NCI-H1417 treated with DMSO at 0.1 percent for 48 hours (cell line): ENCODE measurements around the gene SENP1.
"Not testable (repeated sequence)": the region's sequence is repeated elsewhere in the genome, so short reads cannot be mapped to it uniquely, and the experiment has no call there.

Experiments used
- DNase-seq: peaks from one replicate; lab custom pipeline; 2025; lab: John Stamatoyannopoulos, UW

Gene SENP1

GRCh38 chr12:48105867-48106680, at the start of gene SENP1:
SENP1 (minus strand) TSS chr12:48106079; CDS start chr12:48101472, 4,607 bp downstream.
- peak; percentile 90 for DNase-seq

DNA sequence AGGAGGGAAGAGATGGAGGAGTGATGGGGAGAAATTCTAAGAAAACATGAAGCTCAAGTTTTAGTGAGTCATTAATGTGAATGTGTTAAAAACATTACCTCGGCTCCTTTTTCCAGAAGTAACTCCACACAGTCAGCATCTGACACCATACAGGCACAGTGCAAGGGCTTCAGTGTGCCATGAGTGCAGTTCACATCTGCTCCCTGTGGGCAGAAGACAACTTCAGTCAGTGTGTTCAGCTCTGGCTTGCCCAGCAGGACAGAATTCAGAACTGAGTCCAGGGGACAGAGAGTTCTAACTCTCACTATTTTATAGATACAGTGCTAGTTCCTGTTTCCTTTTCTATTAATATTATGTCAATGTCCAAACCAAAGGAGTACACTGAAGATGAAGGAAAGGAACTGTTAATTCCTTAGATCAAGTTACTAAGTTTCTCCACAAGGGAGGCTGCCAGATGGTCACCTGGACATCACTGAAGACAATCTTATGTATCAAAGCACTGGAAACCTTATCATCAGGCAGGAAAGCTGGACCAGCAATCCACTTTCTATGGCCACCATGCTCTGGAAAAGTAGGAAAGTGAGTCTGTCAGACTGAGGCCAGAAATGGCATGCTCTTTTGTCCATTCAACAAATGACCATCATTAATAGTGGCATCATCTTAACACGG, 45.4 kb upstream of the SENP1 start:
- DNase-seq: no peak

- DNase-seq: no peak
These were observed 40.1 kb upstream of the SENP1 start for GRCh38 chr12:48145981-48146380.

- no peak for DNase-seq
These were observed 38.0 kb upstream of the SENP1 start for GRCh38 chr12:48143898-48144297.

GRCh38 chr12:48142818-48143674, 37.2 kb upstream of the SENP1 start:
- no peak for DNase-seq

DNA sequence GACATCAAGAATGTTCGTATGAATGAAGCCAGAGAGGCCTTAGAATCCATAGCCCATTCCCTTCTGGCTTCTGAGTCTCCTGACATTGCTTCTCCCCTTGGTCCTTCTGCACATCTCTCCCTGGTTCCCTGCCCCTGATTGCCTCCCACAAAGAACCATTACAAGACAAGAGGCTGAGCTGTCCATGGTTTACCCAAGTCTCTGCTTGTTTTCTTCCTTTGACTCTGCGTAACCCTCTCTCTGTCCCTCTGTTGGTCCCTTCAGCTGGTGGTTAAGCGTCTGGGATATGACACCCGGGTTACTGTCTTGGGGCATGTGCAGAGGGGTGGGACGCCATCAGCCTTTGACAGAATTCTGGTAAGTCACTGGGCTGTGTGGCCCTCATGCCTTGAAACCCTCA, 29.1 kb upstream of the SENP1 start:
- no peak for DNase-seq

DNA sequence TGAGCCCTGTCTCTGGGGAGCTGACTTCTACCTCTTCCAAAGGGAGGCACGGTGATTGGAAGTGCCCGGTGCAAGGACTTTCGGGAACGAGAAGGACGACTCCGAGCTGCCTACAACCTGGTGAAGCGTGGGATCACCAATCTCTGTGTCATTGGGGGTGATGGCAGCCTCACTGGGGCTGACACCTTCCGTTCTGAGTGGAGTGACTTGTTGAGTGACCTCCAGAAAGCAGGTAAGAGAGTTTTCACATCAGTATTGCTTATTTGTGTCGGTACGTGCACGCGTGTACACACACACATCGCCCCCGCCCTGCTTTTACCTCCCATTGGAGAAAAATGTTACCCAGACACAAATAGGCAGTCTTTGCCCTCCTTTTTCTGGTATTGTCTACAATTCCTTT, 26.9 kb upstream of the SENP1 start:
- DNase-seq: no peak

GRCh38 chr12:48131517-48131916, 25.6 kb upstream of the SENP1 start:
- no peak for DNase-seq

- no peak for DNase-seq
These were observed 23.5 kb upstream of the SENP1 start for GRCh38 chr12:48129376-48129775.

DNA sequence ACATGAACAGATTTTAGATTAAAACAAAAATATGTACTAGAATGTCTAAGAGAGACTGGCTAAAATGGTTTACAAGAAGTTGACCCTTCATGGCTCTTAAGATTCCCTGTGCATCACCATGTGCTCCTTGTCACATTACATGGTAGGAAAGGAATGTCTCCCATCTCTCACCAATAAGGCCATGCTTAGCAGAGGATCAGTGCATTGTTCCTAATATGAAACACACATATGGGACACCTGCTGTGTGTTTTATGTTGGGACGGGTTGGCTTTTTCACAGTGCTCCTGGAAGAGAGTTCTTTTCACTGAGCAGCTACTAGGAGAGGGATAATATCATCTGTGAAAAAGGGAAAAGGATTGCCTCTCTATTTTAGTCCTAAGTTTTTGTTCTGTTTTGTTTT, 22.9 kb upstream of the SENP1 start:
- DNase-seq: no peak

DNA sequence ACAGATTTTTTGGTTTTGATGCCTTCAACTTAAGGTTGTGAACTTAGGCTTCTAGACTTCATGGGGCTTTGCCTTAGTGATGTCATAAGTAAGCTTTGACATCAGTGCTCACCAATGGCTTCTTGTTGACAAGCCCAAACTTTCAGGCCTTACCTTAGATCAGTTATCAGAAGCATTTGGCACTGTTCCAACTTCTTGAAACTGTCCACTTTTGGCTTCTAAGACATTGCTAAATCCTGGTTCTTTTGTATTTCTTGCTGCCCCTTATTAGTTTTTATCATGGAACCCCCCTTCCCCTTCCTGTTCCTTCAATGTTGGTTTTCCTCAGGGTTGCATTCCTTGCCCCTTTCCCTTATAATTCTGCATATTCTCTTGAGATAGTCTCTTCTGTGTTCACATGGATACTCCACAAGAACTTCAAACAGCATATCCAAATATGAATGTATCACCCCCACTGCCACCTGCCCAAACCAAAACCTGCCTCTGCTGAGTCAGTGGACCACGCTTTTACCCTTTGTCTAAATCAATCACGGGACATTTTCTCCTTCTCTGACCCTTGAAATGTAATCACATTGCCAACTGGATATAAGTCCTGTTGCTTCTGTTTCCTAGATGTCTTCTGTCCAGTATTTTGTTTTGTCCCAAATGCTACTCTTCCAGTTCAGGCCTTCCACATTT, 21.2 kb upstream of the SENP1 start:
- DNase-seq: no peak

GRCh38 chr12:48125985-48126384, 20.1 kb upstream of the SENP1 start:
- DNase-seq: no peak

GRCh38 chr12:48125542-48125941, 19.7 kb upstream of the SENP1 start:
- DNase-seq: not testable (repeated sequence)

DNA sequence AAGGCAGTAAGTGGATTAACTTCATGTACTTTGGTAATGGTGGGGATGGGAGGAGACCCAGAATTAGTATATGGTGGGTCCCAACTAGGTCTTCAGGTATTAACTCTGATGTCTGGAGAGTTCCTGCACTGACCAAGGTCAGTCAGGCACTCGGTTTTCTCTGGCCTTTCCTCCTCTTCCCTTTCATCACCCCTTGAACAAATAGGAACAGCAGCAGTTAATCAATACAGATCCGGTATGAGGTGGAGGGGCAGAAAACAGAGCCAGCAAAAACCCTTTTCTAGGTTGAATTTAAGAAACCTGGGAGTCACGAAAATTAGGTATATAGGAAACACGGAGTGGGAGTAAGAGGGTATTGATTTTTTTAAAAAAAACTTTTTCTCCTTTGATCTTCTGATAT, 17.3 kb upstream of the SENP1 start:
- DNase-seq: no peak

DNA sequence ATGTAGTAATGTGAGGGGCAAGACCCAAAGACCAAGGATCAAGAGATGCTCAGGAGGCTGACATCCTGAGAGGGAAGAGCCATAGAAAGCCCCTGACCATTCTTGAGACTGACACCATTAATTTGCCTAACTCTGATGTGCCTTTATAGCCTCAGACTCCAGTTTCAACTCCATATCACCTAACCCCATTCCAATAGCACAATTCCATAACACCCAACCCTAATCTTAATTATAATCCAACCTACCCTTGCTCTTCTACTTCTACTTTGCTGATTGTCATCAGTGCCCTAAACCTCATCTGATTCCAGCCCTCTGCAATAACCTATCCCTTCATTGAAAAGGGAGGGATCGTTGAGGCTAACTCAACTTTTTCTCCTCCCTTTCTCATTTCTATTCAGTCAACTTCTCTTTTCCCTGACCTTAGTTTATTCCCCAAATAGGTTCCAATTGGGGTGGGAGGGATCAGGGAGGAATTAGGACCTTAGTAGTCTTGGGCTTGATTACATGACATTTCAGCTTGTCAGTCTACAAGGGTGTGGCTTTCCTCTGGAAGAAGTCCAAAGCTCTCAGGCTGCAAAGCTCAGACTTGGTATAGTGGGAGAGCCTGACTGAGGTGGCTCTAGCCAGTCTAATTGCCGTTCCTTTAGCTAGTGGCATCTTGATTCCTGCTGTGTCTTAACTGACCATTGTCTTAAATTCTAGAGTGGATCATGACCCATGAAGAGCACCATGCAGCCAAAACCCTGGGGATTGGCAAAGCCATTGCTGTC, 16.4 kb upstream of the SENP1 start:
- DNase-seq: no peak

DNA sequence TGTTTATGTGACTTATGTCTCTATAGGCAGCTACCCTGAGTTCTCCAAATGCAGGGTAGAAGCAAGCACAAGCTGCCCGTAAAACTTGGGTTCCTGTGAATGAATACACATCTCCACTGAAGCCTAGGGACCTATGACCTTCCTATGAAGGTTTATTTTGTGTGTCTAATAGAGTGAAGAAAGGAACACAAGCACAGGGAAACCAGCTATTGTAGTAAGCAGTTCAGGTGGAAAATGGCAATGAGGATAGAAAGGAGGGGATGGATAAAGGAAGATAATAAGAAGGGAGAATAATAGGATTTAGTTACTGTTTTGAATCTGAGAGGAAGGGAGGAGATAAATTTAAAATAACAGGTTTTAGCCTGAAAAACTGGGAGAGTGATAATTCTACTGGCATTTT, 15.6 kb upstream of the SENP1 start:
- DNase-seq: no peak

DNA sequence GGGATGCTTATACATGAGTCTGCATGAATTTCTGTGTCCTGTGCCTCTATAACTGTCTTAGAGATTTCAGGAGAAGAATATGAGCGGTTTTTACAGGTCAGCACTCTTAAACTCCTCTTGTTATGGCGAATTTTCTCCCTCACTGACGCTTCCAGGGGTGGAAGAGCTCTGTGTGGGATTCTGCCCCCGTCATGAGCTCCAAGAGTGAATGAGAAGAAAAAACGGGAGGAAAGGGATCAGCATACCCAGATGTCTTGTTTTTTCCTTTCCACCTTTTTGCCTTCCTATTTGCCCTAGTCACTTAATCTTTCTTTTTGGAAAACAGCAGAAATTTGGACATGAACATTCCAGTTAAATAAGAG, 13.9 kb upstream of the SENP1 start:
- DNase-seq: no peak

DNA sequence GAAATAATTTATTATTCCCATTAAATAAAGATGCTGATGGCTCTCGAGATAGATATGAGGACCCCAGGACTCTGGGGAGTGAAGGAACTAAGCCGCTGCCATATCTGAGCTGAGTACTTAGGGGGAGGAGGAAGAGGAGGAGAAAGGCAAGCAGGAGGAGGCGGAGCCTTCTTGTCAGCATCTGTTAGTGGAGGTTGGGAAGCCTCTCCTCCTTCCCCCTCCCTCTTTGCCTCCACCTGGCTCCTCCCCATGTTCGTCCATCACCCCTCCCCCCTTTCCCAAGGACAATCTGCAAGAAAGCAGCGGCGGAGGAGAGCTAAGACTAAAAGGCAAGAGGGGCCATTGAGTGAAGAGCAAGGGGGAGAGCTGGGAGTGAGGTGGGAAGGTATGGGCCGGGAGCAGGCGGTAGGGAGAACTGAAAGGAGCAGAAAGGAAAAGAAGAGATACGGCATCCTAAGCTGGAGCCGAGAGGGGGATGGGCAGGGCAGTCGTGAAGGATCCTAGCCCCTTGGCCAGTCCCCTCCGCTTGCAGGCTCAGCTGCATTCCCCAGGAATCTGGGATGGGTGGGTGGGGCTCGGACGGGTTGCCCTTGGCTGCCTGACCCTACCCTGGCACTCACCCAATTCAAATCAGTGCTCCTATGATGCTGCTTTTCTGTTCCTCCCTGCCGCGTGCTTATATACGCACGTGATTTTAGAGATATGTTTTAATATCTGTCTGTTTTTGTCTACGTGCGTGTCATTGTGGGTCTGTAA, 13.4 kb upstream of the SENP1 start, which contains the start of gene PFKM:
Gene PFKM, plus strand, starts transcription at position 287 of the 756 bp plus-strand sequence. CDS start 3,411 bp downstream, outside the sequence.
- peak; percentile 52 for DNase-seq

DNA sequence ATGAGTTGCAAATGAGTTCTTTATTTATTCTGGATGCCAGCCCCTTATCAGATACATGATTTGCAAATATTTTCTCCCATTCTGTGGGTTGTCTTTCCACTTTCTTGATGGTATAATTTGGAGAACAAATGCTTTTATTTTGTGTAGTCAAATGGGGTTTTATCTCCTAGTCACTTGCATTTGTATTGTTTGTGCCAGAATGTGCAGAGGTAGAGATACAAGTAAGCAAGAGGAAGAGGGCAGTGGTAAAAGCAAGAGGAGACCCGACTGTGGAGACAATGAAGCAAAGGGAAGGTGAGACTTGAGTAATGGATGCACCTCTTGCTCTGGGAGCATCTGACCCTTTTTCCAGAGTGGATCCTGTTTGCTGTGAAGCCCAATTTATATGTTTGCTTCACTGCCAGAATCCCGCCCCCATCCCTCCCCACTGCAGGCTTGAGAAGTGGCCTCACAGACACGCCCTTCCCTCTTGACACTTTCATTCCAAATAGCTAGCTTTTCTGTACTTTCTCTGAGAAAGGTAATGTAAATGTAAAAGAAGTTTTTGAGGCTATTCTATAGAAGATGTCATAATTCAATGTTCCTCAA, 12.5 kb upstream of the SENP1 start:
- no peak for DNase-seq

DNA sequence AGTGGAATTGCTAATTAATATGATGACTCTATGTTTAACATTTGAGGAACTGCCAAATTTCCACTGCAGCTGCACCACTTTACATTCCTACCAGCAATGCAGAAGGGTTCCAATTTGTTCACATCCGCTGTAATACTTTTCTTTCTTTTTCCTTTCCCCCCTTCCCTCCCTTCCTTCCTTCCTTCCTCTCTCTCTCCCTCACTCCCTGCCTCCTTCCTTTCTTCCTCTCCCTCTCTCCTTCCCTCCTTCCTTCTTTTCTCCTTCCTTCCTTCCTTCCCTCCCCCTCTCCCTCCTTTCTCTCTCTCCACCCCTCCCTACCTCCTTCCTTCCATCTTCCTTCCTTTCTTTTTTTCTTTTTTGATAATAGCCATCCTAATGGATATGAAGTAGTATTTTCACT, 10.1 kb upstream of the SENP1 start:
- no peak for DNase-seq
